HG03575 (cell line): ENCODE measurements around the gene RAD51B.
"Not testable (repeated sequence)": the region's sequence is repeated elsewhere in the genome, so short reads cannot be mapped to it uniquely, and the experiment has no call there.

Source experiments
- ATAC-seq: cut with Tn5 transposase; IDR thresholded peaks from one replicate; pipeline ENCODE4 v1.9.1; 2021; ENCODE audit not compliant: unreplicated experiment, insufficient number of reproducible peaks, low FRiP score; ENCODE audit errors: extremely low read depth

The RAD51B gene

DNA sequence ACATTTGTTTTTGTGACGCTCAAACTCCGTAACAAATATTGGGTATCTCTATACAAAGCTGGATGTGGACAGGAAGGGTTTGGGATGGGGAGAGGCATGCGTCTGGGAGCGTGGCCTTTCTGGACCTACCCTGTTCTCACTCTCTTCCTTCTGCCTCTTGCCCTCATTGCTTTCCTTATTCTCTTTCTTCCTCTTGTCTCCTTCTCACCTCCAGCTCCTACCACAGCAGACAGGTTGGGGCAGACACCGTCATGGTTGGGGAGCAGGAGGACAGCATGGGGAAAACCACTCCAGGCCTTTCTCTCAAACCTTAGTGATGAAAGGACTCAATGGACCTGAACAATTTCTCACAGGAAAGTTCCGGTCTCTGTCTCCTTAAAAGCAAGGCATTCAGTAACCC lies 465.3 kb downstream of the RAD51B start:
- no peak for ATAC-seq

DNA sequence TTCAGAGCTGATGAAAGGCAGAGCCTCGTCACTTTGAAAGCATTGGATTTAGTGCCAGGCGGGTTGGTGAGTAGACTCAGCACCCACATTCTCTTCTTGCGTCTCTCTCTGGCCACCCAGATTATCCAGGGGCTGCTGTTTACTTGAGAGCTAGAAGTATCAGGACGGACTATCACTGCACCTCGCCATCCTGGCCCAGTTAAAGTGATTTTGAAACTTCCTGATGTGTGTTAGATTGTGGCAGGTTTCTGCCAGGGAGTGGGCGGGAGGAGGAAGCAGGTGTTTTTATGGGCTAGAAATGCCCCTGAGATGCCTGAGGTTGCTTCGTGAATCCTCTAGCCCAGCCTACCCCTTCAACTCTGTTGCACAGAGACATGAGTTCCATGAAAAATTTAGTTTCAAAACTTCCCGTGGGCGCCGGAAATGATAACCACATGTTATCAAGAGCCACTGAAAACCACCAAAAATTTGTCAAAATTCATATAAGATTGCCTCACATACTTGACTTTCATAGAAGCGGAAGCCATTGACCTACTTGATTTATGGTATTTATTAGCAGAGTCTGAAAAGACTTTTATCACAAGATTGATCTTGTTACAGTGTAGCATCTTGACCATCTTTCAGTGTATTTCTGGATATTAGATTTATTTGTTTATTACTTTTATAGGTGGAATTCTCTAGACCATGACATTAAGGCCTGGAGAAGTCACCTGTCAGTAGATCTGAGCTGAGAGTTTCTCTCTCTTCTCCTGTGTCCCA lies 466.0 kb downstream of the RAD51B start:
- ATAC-seq = no peak

DNA sequence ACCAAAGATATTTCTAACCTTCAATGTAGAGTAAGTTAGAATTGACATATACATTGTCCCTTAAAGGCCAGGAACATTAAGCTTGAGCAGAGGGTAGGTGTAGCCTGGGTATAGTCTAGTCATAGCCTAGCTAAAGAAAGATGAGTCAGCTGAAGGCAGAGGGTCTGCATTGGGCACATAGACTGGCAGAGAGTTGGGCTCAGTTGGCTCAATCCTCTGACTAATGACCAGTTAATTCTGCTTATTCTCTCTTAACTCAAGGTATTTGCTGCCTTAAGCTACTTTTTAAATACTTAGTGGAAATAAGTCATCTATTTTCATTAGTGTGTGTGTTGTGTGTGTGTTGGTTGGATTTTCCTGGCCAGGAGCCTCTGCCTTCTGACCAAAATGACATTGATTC lies 467.1 kb downstream of the RAD51B start:
- ATAC-seq = no peak

DNA sequence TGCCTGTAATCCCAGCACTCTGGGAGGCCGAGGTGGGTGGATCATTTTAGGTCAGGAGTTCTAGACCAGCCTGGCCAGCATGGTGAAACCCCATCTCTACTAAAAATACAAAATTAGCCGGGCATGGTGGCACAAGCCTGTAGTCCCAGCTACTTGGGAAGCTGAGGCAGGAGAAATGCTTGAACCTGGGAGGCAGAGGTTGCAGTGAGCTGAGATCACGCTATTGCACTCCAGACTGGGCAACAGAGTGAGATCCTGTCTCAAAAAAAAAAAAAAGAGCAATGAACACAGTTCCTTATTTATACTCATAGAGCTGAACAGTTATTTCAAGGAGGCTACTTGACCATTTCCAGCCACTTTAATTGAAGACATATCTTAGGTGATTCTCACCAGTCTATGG lies 469.9 kb downstream of the RAD51B start:
- ATAC-seq = not testable (repeated sequence)

DNA sequence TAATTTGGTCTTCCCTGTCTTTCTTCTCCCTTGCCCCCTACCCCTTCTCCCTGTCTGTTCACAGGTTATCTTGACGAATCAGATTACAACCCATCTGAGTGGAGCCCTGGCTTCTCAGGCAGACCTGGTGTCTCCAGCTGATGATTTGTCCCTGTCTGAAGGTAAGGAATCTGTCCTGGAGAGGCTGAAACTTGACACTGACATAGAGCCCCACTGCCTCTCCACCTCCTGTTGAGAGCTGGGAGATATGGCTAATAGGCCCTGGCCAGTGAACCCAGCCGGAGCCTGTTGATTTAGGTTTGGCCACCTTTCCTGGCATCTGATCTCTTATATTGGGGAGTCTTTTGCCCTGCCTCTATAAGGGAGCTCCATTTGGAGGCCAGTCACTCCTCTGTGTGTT lies 472.2 kb downstream of the RAD51B start:
- no peak for ATAC-seq

DNA sequence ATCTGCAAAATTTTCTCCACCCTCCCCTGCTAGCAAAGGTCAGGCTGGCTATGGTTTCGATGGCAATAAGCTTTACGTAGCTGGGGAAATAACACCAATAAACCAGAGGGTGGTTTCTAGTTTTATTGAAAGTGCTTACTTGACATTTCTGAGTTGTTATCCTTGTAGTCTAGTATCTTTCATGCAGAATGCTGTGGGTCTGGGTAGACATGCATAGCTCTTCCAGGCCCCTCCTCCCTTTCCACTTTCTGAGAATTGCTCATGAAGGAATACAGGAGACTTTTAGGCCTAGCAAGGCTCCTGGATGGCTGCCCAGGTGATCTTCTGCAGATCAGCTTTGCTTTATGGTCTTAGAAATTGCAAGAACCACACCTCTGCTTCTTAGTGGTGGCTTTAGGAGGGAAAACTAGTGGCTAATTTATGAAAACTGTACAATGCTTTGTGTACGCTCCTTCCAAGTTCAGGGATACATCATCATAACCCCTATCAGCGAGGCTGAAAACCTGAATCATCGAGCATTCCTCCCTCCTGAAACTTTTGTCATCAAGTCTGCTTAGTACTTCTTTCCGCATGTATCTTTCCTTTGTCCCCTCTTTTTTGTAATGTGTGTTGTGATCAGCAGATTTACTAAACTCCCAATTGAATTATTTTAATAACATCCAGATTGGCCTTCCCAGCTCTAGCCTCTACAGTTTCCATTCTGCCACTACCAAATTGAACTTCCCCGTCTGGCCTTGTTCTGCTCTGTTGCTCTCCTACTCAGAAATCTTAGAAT lies 473.0 kb downstream of the RAD51B start:
- no peak for ATAC-seq

DNA sequence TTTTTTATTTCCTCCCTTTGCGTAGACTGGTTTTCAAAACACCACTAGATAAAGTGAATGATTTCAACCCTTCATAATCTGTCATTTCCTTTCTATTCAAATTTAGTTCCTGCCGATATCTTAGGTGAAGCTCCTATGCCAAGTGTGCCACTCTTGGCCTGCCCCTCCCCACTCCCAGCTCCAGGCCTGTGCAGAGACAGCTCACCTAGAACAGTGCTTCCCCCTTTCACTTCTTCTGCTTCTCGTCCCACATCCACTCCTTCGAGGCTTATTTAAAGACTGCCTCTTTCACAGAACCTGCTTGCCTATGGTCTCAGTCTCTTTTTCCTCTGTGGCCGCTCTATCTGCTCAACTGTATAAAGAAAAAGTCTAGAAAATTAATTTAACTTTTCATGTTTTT lies 473.8 kb downstream of the RAD51B start:
- ATAC-seq = no peak

DNA sequence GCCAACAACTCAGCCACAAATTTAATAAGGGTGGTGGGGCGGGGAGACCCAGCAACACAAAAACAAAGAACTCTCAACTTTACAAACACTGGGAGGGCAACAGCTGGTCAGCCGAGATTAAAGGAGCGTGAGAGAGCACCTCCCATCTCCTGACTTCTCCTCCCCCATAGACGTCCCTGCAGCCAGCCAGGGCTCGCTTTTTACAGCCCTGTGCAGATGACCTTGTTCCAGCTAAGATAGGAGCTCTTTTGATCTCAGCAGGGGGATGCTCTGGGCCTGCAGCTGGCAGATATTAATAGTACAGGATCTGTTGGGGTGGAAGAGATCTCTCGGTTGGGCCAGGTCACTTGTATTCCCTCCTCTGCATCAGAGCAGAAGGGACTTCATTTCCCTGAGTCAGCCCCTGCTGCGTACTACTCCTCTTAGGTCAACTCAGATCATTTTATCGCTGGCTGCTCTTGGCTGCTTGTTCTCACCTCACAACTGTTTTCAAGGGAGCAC lies 475.8 kb downstream of the RAD51B start:
- ATAC-seq = no peak

DNA sequence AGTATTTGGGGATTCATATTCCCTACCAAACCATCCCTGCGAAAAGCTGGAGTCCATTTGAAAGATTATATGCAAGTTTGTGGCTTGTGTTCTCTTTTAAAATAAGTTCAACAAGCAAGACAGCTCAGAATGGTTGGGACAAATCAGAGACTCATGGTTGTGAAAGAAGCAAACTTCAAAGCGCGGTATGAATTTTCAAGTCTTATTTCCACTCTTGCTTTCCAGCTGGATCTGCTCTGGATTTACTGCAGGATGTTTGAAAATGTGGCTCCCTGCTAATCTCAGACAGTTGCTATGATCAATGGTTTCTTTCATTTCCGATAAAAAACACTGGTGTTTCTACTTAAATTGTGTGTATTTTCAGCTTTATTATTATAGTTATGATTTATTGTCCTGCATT lies 477.5 kb downstream of the RAD51B start:
- ATAC-seq = no peak

DNA sequence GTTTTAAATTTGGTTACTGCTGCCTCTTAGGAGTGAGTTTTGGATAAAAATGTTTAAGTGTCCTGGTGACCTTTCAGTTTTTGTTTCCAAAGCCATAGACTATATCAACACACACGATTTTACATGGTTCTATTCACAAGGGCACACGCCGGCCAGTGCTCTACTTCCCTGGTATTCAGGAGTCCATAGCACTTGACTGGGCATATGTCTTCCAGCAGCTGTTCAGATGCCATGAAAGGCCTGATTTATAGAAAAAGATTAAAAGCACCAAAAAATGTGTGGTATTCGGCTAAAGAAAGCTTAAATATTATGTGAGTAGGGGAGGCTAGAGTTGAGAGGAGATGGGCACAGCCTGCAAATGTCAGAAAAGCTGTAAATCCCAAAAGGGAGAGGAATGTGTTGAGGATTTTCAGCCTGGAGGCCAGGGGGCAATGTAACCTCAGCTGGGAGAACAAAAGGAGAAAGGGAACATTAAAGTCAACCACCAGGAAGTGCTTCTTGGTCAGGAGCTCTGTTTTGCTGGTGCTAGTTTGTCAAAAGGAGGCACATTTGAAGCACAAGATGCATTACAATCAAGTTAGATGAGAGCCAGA lies 478.4 kb downstream of the RAD51B start:
- no peak for ATAC-seq

DNA sequence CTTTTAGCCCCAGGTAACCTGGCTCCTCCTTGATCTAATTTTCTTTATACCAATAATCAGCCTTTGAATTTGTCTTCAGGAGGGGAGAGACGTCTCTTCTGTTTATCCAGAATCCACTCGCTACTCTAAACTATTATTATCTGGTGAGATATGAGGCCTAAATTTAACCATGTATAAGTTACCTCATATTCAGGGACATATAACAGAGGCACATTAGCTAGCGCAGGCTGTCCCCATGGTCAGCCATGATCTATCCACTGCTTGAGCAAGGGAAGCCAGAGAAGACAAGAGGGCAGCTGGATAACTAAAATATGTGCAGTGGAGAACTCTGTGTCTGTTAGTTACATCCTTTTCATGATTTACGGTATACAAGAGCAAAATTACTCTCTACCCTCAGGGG lies 481.0 kb downstream of the RAD51B start:
- no peak for ATAC-seq

DNA sequence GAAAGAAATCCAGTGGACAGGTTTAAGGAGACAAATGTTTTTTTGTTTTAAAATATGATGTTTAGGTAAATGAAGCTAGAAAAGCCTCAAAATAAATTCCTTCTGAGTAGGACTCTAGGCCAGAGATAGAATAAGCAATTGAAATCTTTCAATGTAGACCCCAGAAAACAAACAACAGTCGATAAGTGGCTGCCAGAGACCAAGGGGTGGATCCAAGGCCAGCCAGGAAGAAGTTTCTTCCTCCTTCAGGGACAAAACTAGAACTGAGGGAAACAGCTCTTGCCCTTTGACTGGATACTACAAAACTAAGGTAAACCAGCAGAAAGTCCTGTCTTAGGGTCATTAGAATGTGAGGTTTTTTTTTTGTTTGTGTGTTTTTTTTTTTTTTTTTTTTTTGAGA lies 481.6 kb downstream of the RAD51B start:
- no peak for ATAC-seq

DNA sequence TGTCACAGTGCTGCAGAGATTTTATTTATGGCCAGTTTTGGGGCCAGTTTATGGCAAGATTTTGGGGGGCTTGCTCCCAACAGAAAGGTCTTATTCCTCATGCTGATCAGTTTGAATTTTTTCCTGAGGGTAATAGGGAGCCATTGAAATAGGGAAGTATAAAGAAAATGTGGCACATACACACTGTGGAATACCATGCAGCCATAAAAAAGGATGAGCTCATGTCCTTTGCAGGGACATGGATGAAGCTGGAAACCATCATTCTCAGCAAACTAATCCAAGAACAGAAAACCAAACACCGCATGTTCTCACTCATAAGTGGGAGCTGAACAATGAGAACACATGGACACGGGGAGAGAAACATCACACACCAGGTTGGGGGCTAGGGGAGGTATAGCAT lies 483.4 kb downstream of the RAD51B start:
- not testable (repeated sequence) for ATAC-seq

DNA sequence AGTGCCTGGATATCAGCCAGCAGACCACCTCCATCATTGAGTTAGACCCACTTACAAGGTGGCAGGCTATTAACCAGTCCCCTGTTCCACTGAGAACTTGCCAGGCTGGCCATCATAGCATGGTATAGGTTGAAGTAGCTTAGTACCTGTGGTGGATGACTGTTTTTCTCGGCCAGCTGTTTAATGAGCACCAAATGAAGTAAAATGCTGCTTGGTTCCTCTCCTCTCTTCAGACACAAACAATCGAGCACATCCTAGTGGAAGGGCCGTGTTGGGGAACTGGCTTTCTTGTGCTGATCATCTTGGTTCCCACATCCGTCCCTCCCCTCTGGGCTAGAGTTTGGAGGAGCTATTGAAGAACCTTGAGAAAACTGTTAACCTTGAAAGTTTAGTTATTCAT lies 486.2 kb downstream of the RAD51B start:
- no peak for ATAC-seq

DNA sequence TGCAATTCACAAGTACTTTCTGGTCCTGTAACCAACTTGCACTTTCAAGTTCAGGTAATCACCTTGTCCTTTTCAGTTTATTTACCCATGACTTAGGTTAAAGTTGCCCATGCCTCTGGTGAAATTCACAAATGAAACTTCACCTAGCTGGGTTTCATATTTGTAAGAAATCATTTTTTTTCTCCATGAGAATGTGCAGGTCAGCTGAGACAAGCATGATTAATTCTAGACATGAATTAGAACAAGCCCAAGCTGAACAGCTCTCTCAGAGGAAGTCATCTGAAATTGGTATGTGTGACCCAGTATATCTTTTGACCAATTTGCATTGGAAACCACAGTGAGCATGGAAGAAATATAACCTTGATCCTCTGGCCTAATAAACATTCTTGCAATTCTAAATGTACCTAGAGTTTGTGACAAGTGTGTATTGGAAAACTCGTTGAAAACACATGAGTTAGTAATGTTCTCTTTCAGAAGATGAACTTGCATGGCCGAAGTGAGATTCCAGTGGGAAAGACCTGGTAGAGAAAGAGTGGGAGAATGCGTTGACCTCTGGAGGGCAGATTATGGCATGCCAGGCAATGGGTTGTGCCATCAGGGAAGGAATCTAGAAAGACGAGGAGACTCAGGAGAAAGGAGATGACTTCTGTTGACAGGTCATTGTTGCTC lies 486.8 kb downstream of the RAD51B start:
- no peak for ATAC-seq

DNA sequence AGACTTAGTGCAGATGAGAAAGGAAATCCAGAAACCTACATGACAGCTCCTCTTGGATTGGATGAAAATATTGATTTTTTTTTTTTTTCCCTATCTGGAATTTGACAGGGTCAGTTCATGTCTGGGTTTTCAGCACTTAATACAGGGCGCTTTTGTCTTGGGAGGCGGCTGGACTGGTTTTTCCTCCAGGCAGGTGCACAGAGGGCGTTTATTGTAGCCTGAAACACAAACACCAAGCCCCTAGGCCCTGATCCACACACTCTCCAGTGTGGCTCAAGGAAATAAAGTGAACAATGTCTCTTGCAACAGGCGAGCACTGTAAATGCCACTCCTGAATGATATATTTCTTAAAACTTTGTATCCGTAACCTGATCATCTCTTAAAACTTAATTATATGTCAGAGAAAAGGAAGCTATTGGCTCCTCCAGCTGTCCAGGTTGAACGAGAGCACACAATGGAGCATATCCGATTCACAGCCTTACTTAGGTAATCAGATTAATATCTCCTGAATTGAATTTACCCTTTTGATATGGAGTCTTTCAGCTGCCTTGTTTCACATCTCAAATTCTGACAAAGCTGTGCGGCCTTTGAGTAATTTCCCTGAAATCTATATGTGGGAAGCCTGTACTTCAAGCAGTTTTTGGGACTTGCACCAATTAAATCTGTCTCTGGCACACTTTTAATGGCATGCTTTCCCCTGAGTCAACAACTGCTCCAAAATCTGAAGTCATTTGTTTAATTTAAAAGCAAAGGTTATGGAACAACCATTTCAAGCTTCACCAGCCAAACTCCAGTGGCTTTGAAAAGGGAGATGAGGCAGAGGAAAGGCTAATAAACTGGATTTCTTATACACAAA lies 487.6 kb downstream of the RAD51B start:
- no peak for ATAC-seq

DNA sequence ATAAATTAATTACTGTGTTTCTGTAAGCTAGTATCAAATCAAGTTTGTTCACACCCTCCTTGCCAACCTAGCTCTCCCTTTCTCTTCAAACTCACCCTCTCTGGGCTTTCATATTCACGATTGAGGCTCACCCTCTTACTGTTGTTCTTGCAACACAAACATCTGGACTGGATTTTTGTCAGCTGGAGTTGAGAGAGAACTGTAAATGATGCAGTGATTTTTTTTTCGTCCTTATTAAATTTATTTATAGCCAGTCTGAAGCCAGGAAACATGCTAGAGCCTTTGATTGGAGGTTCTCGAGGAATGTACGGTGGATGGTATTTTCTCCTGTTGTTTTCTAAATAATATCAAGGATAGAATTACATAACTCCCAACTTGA lies 488.2 kb downstream of the RAD51B start:
- ATAC-seq = no peak

DNA sequence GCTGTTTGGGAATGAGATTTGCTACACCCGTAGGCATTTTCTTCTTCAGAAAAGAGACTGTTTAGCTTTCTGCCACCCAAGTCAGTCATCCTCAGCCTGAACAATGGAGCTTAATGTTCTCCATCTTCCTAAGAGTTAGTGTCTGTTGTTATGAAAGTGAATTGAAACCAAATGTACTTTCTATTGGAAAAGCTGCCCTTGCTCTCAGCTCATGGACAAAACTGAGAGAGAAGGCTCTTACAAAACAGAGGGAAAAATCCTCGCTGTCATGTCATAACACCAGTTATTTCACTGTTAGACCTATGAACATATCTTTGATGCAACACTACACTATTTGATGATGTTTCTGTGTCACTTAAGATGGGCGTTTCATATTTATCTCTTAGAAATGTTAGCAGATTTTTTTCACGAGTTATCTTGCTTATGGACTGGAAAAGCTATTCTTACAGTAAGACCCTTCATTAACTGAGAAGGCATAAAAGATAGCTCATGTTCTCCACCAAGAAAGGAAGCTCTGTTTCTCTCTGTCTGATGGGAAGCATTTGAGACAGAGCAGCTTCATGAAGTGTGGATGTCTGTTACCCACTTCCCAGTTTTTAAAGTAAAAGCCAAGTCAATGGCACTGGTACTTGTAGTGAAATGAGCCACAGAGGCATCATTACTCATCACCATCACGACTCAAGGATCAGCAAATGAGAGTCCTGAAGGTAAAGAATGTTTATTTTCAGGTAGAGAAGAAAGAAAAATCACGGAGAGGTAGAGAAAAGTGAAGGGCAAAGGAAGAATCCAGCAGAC lies 489.3 kb downstream of the RAD51B start:
- ATAC-seq = no peak
